ENCODE results near the gene CCDC148.

DNA sequence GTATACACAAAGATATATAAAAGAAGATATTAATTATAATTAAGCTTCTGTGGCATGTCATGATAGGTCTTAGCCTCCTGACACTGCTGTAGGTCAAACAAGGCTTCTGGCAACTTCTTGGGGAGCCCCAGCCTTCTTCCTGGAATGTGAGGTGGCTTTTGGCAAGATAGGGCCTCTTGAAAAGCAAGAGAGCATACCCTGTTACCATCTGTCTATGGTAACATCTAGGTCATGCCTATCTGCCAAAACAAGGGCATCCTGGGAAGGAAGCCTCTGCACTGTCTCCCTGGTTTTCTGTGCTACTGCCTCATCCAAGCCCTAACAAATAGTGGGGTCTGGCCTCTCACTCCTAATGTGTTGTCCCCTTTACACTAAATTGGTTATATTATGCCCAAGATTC is 70.9 kb downstream of the CCDC148 start:
- no peak for TF ChIP-seq ZFP41 (tag by site-specific recombination; IDR thresholded peaks at IDR 0.05; ENCODE audit: borderline replicate concordance)
- TF ChIP-seq ZNF510 (tag by site-specific recombination; IDR thresholded peaks at IDR 0.05; ENCODE audit: insufficient replicate concordance): no peak
- TF ChIP-seq CTCF (tag by site-specific recombination; IDR thresholded peaks at IDR 0.05): no peak
- TF ChIP-seq ZBTB7A (tag by site-specific recombination; IDR thresholded peaks at IDR 0.05; ENCODE audit: low read depth): no peak
